Vagina (tissue), 2 donors: ENCODE measurements around the gene PUS10. TPM values are rescaled to one million over a fixed set of nuclear protein-coding genes. Genes with fewer than 3 reads are reported as not detected.
"Not testable (repeated sequence)": the region's sequence is repeated elsewhere in the genome, so short reads cannot be mapped to it uniquely, and the experiment has no call there.

ENCODE experiments used
- DNase-seq, 2 donors: peaks; one replicate each; pipeline ENCODE4 v3.0.0-alpha.2; 2017; ENCODE audit errors: extremely low spot score in 2 of 2
- H3K27ac ChIP-seq: fragments of 200-600 bp; sonication (generic); one replicate; pipeline ENCODE4 v1.5.1; 2019
- H3K27me3 ChIP-seq: fragments of 200-600 bp; sonication (generic); one replicate; pipeline ENCODE4 v1.5.1; 2019
- H3K36me3 ChIP-seq, 2 donors: fragments of 200-600 bp; sonication (generic); one replicate each; pipeline ENCODE4 v1.5.1; 2017 to 2019
- H3K4me1 ChIP-seq: fragments of 200-600 bp; sonication (generic); one replicate; pipeline ENCODE4 v1.5.1; 2019
- H3K4me3 ChIP-seq, 2 donors: fragments of 200-600 bp; sonication (generic); 1 replicate in 1 of 2; 2 replicates in 1 of 2; pipeline ENCODE4 v1.5.1; 2016 to 2019
- H3K9me3 ChIP-seq: fragments of 200-600 bp; sonication (generic); one replicate; pipeline ENCODE4 v1.5.1; 2019
- CTCF ChIP-seq, 3 experiments: fragments of 450-650 bp in 2 of 3; fragments of 200-600 bp in 1 of 3; sonication (generic) in 1 of 3; IDR thresholded peaks; one replicate each; pipeline ENCODE4 v1.5.1; 2017 to 2019; ENCODE audit warnings: antibody characterized with exemption in 3 of 3, mild to moderate bottlenecking in 2 of 3, moderate library complexity in 2 of 3
- POLR2A ChIP-seq, 2 donors: fragments of 450-650 bp; IDR thresholded peaks; one replicate each; pipeline ENCODE4 v1.6.1; 2017; ENCODE audit warnings: antibody characterized with exemption in 2 of 2, mild to moderate bottlenecking in 2 of 2, moderate library complexity in 2 of 2
- POLR2AphosphoS5 ChIP-seq, 2 donors: sonication (generic); formaldehyde crosslinking; IDR thresholded peaks; one replicate each; pipeline ENCODE4 v1.9.0; 2017; ENCODE audit warnings: antibody characterized with exemption in 2 of 2, mild to moderate bottlenecking in 2 of 2, low read depth in 1 of 2; ENCODE audit not compliant: insufficient read depth in 1 of 2
- intact Hi-C: fragments of 100-400 bp; cut with DNase I; formaldehyde crosslinking; loops from one replicate; pipeline ENCODE4 v1.15.1; 2023
- total RNA-seq: library from RNA; depleted of rRNA; stranded (reverse); fragments of >200 nt; gene quantifications from one replicate; pipeline ENCODE4 v1.2.3, GENCODE V29; 2016

Gene PUS10
- total RNA-seq, 1 donor from 2014 or later, result 3.2 TPM

- TF ChIP-seq POLR2A (IDR thresholded peaks at IDR 0.05), result no peak
- TF ChIP-seq CTCF (IDR thresholded peaks at IDR 0.05), result no peak
- no peak for TF ChIP-seq POLR2AphosphoS5 (IDR thresholded peaks at IDR 0.05; ENCODE audit: insufficient read depth in 1 of 2, low read depth in 1 of 2)
- no peaks in the 10 kb centered on the region for H3K9me3 ChIP-seq
- no peaks in the 10 kb centered on the region for H3K36me3 ChIP-seq
- no peak overlapping the region for H3K4me3 ChIP-seq
- H3K27me3 ChIP-seq, result no peaks in the 10 kb centered on the region
- DNase-seq, result no peak
- H3K27ac ChIP-seq, result no peak overlapping the region
- H3K4me1 ChIP-seq, result no peaks in the 10 kb centered on the region
- intact Hi-C loops, result no loop called here
Observed at GRCh38 chr2:60987041-60987440, 31.0 kb downstream of the PUS10 start.

DNA sequence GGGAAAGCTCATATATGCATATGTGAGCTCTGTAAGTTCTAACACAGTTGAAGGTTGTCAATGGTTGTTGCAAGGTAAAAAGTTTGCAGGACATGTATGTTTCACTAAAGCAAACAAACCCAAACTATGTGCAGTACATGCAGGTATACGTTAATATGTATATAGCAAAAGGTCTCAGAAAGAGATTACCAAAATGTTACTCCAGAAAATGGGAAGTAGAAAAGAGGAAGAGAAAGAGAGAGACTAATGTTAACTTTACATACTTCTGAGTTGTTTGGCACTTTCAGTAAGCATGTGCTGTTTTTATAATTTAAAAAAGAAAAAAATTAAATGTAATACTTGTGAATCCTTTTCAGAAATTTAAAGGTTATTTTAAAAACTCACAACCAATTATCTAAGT lies 33.3 kb downstream of the PUS10 start:
- H3K27ac ChIP-seq, result no peak overlapping the region
- TF ChIP-seq POLR2AphosphoS5 (IDR thresholded peaks at IDR 0.05; ENCODE audit: insufficient read depth in 1 of 2, low read depth in 1 of 2), result no peak
- no peak for TF ChIP-seq CTCF (IDR thresholded peaks at IDR 0.05)
- no peak for TF ChIP-seq POLR2A (IDR thresholded peaks at IDR 0.05)

GRCh38 chr2:60982066-60982465 lies 36.0 kb downstream of the PUS10 start:
- H3K36me3 ChIP-seq, H3K9me3 ChIP-seq, H3K27ac ChIP-seq, H3K27me3 ChIP-seq, H3K4me3 ChIP-seq, H3K4me1 ChIP-seq, intact Hi-C loops, DNase-seq: not testable (repeated sequence)

More for the DNA sequence above, 33.3 kb downstream of the PUS10 start:
- H3K36me3 ChIP-seq, result no peaks in the 10 kb centered on the region
- DNase-seq, result no peak
- H3K4me1 ChIP-seq, result no peaks in the 10 kb centered on the region
- no peaks in the 10 kb centered on the region for H3K9me3 ChIP-seq
- H3K4me3 ChIP-seq, result no peak overlapping the region
- H3K27me3 ChIP-seq, result no peaks in the 10 kb centered on the region
- intact Hi-C loops, result no loop called here

GRCh38 chr2:60980071-60980815 lies 37.8 kb downstream of the PUS10 start:
- intact Hi-C loops, result no loop called here
- H3K4me3 ChIP-seq, result no peak overlapping the region
- H3K4me1 ChIP-seq, result no peaks in the 10 kb centered on the region
- H3K9me3 ChIP-seq, result no peaks in the 10 kb centered on the region
- no peak overlapping the region for H3K27ac ChIP-seq
- H3K36me3 ChIP-seq, result no peaks in the 10 kb centered on the region
- TF ChIP-seq CTCF (IDR thresholded peaks at IDR 0.05), result no peak
- TF ChIP-seq POLR2AphosphoS5 (IDR thresholded peaks at IDR 0.05; ENCODE audit: insufficient read depth in 1 of 2, low read depth in 1 of 2), result no peak
- no peak for TF ChIP-seq POLR2A (IDR thresholded peaks at IDR 0.05)
- no peak for DNase-seq
- H3K27me3 ChIP-seq, result no peaks in the 10 kb centered on the region

DNA sequence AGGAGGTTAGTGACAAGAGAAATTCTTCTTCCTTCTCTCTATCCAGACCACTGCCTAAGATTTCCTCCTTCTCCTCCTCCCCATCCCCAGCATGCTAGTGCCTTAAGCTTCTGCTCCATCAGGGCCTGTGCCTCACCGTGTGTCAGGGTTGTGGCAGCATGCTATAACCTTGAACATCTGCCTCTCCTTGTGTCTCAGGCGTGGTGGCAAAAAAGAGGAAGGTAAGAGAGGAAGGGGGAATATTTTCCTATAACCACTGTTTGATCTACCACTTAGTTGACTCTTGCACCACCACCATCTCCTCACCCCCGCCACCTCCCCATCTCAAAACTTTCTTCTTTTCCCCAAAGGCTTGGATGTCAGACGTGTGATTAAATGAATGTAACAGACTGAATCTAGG lies 38.8 kb downstream of the PUS10 start:
- Histone ChIP-seq H3K27me3 (no peaks in the 10 kb centered on the region), H3K27ac (no peak overlapping the region), H3K9me3 (no peaks in the 10 kb centered on the region), H3K36me3 (no peaks in the 10 kb centered on the region), H3K4me3 (no peak overlapping the region), H3K4me1 (no peaks in the 10 kb centered on the region)
- DNase-seq, result no peak
- no peak for TF ChIP-seq CTCF (IDR thresholded peaks at IDR 0.05)
- intact Hi-C loops, result no loop called here
